Measurements from ENCODE around the gene PLCL2.

DNA sequence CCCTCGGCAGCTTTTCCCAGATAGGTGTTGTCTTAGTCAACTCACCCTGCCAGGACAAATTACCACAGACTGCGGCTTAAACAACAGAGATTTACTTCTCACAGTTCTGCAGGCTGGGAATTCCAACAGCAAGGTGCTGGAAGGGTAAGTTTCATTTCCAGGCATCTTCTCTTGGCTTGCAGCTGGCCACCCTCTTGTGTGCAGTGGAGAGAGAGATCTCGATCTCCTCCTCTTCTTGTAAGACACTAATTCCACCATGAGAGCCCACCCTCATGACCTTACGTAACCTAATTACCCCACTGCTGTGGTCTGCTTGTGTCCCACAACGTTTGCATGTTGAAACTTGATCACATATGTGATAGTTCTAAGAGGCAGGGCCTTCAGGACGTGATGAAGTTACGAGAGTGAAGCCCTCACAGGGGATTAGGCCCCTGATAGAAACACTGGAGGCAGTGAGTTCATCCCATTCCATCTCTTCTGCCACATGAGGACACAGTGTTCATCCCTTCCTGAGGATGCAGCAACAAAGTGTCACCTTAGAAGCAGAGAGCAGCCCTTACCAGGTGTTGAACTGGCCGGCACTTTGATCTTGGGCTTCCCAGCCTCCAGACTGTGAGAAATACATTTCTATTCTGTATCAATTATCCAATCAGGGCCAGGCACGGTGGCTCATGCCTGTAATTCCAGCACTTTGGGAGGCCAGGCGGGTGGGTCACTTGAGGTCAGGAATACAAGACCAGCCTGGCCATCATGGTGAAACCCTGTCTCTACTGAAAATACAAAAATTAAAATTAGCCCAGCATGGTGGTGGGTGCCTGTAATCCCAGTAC, 247.7 kb downstream of the PLCL2 start:
- TF ChIP-seq, protein P1, sequence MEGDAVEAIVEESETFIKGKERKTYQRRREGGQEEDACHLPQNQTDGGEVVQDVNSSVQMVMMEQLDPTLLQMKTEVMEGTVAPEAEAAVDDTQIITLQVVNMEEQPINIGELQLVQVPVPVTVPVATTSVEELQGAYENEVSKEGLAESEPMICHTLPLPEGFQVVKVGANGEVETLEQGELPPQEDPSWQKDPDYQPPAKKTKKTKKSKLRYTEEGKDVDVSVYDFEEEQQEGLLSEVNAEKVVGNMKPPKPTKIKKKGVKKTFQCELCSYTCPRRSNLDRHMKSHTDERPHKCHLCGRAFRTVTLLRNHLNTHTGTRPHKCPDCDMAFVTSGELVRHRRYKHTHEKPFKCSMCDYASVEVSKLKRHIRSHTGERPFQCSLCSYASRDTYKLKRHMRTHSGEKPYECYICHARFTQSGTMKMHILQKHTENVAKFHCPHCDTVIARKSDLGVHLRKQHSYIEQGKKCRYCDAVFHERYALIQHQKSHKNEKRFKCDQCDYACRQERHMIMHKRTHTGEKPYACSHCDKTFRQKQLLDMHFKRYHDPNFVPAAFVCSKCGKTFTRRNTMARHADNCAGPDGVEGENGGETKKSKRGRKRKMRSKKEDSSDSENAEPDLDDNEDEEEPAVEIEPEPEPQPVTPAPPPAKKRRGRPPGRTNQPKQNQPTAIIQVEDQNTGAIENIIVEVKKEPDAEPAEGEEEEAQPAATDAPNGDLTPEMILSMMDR (IDR thresholded peaks at IDR 0.05) = no peak
- no peak for TF ChIP-seq POLR2A (IDR thresholded peaks at IDR 0.05)
